Neuron (in vitro differentiated cells): ENCODE measurements around the gene LDLRAD4.
"Not testable (repeated sequence)": the region's sequence is repeated elsewhere in the genome, so short reads cannot be mapped to it uniquely, and the experiment has no call there.

Experiments used
- H2AFZ ChIP-seq: one replicate; pipeline ENCODE4 v1.6.1; 2013; ENCODE audit warnings: low read depth, mild to moderate bottlenecking, inconsistent platforms, low read length, moderate library complexity
- H3K27me3 ChIP-seq: one replicate; pipeline ENCODE4 v1.6.1; 2013; ENCODE audit warnings: low read length; ENCODE audit not compliant: insufficient read depth
- H3K36me3 ChIP-seq: one replicate; pipeline ENCODE4 v1.6.1; 2013; ENCODE audit warnings: low read length; ENCODE audit not compliant: insufficient read depth
- H3K4me1 ChIP-seq: one replicate; pipeline ENCODE4 v1.6.1; 2013; ENCODE audit warnings: low read length; ENCODE audit not compliant: insufficient read depth
- H3K4me3 ChIP-seq: 2 replicates; pipeline ENCODE4 v1.5.1; 2013; ENCODE audit warnings: mild to moderate bottlenecking, low read length, moderate library complexity
- H3K9me3 ChIP-seq: one replicate; pipeline ENCODE4 v1.6.1; 2013; ENCODE audit warnings: low read length

Gene LDLRAD4

DNA sequence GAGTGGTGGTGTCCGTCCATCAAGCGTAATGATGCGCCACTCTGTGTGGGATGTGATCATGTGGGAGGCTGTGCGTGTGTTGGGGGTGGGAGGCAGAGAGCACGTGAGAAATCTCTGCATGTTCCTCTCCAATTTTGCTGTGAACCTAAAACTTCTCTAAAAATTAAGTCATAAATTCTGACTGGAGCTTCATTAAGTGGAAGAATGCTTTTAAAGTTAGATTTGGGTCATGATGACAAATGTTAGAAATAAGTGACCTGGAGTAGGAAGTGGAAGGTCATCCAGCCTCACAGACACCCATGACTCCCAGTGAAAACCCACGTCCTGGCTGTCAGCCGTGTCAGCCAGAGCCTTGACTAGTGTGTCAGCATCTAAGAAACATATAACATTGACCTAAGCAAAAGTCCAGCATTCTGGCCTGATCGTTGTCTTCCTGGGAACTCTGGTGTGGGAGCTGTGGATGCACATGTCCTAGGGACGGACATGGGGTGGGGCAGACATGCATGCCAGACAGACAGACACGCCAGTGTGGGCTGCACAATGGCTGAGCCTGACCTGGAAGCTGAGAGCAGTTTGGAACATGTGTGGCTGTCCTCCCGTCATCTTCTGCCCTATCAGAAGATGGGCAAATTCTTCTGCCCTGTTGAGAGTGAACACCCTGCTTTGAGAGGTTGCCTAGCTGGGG lies 262.2 kb downstream of the LDLRAD4 start:
- H3K9me3 ChIP-seq = no peaks in the 10 kb centered on the region
- no peaks in the 10 kb centered on the region for H3K36me3 ChIP-seq
- no peaks in the 10 kb centered on the region for H3K27me3 ChIP-seq
- no peak overlapping the region for H2AFZ ChIP-seq
- no peaks in the 10 kb centered on the region for H3K4me1 ChIP-seq
- H3K4me3 ChIP-seq = no peak overlapping the region

DNA sequence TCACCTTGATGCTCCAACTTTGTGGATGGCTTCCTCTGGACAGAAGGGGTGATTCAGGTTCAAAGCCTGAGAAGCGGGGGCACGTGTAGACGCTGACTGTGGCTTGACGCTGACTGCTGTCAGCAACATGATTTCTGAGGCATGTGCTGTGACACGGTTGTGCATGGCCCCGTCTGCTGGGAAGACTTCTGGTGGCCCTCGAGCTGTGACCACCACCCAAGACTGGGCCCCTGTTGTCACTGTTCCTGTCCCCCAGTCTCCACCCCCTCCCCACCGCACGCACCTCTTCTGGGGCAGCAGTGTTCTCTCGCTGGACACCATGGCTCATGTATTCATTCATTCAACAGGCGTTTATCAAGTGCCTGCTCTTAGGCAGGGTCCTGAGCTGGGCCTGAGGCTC lies 262.8 kb downstream of the LDLRAD4 start:
- no peaks in the 10 kb centered on the region for H3K36me3 ChIP-seq
- H3K9me3 ChIP-seq = no peaks in the 10 kb centered on the region
- no peaks in the 10 kb centered on the region for H3K27me3 ChIP-seq
- no peaks in the 10 kb centered on the region for H3K4me1 ChIP-seq
- no peak overlapping the region for H2AFZ ChIP-seq
- no peak overlapping the region for H3K4me3 ChIP-seq

DNA sequence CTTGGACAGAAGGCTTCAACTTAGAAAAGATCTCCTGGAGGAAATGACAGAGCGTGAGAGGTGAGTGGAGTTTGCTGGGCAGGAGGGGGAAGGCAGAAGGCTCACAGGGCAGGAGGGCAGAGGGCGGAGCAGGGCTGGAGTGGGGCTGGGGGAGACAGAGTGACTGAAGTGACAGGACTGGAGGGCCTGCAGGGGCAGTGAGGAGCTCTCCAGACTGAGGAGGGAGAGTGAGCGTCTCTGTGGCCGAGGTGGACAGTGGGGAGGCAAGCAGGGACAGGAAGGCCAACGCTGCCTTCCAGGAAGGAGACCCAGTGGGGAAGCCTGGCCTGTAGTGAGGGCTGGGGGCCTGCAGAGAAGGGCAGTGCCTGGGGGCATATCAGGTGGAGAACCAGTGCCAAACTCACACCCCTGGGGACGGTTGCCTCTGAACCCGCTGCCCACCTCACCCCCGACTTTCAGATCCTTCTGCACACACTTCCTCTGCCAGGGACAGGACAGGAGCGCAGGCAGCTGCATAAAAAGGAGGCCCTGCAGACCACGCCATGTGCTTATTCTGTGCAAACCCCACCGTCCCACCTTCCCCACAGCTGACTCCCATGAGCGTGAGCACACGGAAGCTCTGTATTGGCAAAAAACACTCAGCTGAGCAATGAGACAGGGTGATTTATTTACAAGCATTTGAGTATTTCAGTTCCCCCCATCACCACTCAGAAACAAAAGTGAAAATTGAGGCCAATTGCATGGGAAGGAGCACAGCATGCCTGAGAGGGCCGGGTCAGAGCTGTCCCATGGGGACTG lies 263.5 kb downstream of the LDLRAD4 start:
- Histone ChIP-seq H2AFZ (no peak overlapping the region), H3K4me3 (no peak overlapping the region), H3K36me3 (no peaks in the 10 kb centered on the region), H3K27me3 (no peaks in the 10 kb centered on the region), H3K9me3 (no peaks in the 10 kb centered on the region), H3K4me1 (no peaks in the 10 kb centered on the region)

DNA sequence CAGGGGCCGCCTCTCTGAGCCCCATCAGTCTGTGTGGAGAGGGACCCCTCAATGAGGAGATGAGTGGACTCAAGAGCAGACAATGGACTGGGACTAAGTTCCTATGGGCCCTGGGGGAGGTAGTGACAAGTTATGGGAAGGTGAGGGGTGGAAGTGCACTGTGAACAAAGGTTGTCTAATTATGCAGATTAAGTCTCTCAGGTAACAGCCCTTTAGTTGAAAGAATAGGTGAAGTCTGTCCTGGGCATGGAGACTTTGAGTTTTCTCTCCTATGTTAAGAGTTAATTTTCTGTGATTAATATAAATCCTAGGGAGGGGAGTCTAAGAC lies 264.0 kb downstream of the LDLRAD4 start:
- no peaks in the 10 kb centered on the region for H3K4me1 ChIP-seq
- no peaks in the 10 kb centered on the region for H3K36me3 ChIP-seq
- H2AFZ ChIP-seq = no peak overlapping the region
- no peak overlapping the region for H3K4me3 ChIP-seq
- H3K9me3 ChIP-seq = no peaks in the 10 kb centered on the region
- no peaks in the 10 kb centered on the region for H3K27me3 ChIP-seq

DNA sequence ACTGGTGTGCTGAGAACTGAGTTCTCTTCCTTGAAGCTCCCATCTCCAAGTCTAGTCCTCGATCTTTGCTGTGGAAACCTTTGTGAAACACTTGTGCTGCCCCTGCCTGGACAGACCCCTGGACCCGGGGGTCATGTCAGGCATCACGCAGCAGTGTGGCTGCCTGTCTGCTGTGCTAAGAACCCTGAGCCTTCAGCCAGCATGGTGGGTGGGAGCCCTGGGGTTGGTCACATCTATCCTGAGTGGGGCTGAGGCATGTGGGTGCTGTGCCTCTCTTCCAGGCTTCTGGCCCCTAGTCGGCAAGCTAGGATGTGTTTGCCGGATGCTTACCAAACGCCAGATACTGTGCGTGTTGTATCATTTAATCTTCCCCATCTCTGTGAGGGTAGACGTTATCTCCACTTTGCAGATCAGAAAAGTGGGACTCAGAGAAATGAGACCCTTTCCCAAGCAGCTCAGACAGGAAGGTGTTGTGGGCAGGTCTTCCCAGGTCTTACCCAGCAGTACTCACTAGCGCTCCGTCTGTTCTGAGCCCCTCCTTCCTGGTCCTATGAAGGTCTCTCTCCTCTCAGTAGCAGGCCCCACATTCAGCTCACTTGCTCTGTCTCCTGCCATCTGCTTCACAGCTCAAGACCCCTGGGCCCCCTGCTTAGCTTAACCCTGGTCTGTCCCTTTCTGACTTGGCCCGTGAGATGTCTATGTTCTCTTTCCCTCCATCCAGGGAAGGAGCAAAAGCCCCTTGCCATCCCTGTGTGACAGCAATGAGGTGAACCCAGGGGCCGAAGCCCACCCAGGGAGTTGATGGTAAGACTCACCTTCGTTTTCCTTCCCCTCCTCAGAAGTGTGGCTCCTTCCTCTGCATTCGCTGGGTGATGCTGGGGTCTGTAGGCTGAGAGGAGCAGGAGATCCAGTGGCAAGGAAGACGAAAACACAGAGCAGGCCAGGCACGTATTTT lies 265.0 kb downstream of the LDLRAD4 start:
- Histone ChIP-seq H3K36me3 (no peaks in the 10 kb centered on the region), H3K4me1 (no peaks in the 10 kb centered on the region), H3K27me3 (no peaks in the 10 kb centered on the region), H2AFZ (no peak overlapping the region), H3K4me3 (no peak overlapping the region), H3K9me3 (no peaks in the 10 kb centered on the region)

DNA sequence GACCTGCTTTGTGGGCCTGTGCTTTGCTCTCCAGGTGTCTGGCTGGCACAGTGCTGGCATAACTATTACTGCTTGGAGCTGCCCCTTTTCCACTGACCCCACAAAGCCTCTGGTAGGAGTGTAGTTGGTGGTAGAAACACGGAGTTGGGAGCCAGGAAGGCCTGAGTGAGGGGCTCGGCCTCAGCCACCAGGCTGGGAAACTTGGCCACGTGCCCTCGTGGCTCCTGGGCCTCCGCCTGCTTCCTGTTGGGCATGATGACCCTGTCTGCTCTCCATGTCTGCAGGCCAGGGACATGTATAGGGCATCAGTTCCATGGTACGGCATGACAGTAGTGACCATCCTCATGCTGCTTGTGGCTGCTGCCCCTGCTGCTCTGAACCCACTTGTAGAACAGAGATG lies 266.6 kb downstream of the LDLRAD4 start:
- H3K4me3 ChIP-seq = no peak overlapping the region

DNA sequence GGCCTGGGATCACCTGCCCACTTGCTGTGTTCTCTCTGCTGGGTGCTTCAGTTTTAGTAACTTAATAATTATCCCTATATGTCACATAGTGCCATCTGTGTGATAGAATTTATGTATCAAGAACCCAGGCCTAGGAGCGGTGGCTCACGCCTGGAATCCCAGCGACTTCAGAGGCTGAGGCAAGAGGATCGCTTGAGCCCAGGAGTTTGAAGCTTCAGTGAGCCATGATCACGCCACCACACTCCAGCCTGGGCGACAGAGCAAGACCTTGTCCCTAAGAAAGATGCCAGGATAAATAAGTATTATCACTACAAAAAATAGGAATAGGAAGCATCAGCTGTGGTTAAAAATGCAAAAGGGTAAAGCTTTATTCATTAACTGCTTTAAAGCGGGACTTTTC lies 267.0 kb downstream of the LDLRAD4 start:
- no peaks in the 10 kb centered on the region for H3K27me3 ChIP-seq
- no peak overlapping the region for H3K4me3 ChIP-seq
- no peaks in the 10 kb centered on the region for H3K9me3 ChIP-seq
- no peaks in the 10 kb centered on the region for H3K36me3 ChIP-seq
- no peak overlapping the region for H2AFZ ChIP-seq
- no peaks in the 10 kb centered on the region for H3K4me1 ChIP-seq

More for the DNA sequence above, 266.6 kb downstream of the LDLRAD4 start:
- H3K36me3 ChIP-seq = no peaks in the 10 kb centered on the region
- H3K4me1 ChIP-seq = no peaks in the 10 kb centered on the region
- no peaks in the 10 kb centered on the region for H3K9me3 ChIP-seq
- H3K27me3 ChIP-seq = no peaks in the 10 kb centered on the region
- no peak overlapping the region for H2AFZ ChIP-seq

DNA sequence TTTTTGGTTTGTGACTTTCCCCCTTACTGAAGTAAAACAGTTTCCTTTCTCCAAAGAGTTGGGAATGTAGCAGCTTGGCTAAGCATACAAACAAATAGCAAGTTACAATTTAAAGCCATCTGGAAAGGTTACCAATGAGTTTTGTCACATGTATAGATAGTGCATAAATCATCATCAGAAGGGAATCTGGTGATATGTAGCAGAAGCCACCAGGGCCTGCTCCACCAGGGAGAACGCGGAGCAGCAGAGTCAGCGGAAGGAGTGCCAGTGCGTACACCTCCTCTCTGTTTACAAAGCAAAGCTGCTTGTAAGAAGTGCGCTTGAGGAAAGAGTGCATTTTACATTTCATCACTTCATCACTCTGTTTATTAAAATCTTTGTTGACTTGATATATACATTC lies 267.7 kb downstream of the LDLRAD4 start:
- Histone ChIP-seq H3K9me3 (no peaks in the 10 kb centered on the region), H3K27me3 (no peaks in the 10 kb centered on the region)

DNA sequence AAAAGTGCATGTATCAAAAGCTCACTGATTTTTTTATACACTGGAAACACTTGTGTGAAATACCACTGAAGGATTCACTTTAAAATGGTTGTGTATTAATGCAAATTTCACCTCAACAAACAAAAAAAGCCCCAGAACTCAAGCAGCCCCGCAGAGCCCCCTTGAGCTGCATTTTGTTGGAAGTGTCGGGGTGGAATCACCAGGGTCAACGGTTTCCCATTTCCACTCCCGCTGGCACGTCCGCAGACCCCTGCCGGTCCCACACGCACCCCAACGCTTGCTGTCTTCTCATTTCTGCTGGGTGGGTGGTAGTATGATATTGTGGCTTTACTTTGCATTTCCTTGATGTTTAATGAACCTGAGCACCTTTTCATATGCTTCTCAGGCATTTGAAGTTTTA lies 268.1 kb downstream of the LDLRAD4 start:
- H2AFZ ChIP-seq = no peak overlapping the region
- H3K36me3 ChIP-seq = no peaks in the 10 kb centered on the region
- H3K4me3 ChIP-seq = no peak overlapping the region
- no peaks in the 10 kb centered on the region for H3K9me3 ChIP-seq
- H3K27me3 ChIP-seq = no peaks in the 10 kb centered on the region
- no peaks in the 10 kb centered on the region for H3K4me1 ChIP-seq

More for the DNA sequence above, 267.7 kb downstream of the LDLRAD4 start:
- Histone ChIP-seq H3K36me3 (no peaks in the 10 kb centered on the region), H2AFZ (no peak overlapping the region), H3K4me3 (no peak overlapping the region), H3K4me1 (no peaks in the 10 kb centered on the region)

DNA sequence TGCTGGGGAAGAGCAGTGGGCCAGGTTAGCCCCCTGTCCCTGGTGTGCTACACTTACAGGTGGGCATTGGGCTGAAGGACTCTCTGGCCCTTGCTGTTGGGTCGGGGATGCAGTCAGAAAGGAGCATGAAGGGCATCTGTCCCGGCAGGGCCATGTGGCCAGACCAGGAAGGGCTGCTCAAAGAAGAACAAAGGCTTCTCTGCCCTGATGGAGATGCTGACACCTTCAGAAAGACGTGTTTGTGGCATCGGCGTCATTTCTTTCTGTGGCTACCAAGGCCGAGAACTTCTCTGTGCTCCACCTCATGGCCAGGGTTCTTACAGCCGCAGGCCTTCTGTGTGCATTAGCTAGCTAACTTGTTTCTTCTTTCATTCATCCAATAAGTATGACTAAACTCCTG lies 268.7 kb downstream of the LDLRAD4 start:
- H3K27me3 ChIP-seq = no peaks in the 10 kb centered on the region
- H3K9me3 ChIP-seq = no peaks in the 10 kb centered on the region
- no peaks in the 10 kb centered on the region for H3K36me3 ChIP-seq
- no peak overlapping the region for H3K4me3 ChIP-seq
- H3K4me1 ChIP-seq = no peaks in the 10 kb centered on the region
- no peak overlapping the region for H2AFZ ChIP-seq

DNA sequence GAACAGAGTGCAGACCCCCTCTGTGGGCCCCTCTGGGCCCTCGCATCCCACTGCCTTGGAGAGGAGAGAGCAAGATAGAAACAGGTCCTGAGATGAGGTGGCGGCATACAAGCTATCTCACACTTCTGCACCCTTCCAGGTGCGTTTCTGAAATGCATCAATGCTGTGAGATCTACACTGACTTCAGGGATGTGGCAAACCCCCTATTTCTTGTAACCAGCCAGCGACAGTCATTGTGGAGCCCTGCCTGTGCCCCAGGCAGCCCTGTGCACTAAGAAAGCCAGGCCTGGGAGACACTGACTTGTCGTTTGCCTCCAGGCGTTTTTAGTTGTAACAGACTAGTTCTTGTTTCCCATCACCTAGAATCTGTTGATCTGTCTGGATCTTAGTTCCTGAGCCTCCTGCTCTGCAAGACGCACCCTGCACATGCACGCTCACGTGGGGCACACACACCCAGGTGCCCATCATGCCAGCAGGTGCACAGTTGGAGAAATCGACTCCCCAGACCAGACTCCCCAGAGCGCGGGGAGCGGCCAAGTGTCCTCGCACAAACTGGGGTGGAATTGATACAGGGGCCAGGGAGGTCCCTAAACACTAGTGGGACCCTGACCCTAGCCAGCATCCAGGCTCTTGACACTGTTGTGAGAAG lies 269.8 kb downstream of the LDLRAD4 start:
- no peak overlapping the region for H2AFZ ChIP-seq
- H3K4me1 ChIP-seq = no peaks in the 10 kb centered on the region
- no peaks in the 10 kb centered on the region for H3K27me3 ChIP-seq
- H3K4me3 ChIP-seq = no peak overlapping the region
- H3K9me3 ChIP-seq = no peaks in the 10 kb centered on the region
- no peaks in the 10 kb centered on the region for H3K36me3 ChIP-seq

DNA sequence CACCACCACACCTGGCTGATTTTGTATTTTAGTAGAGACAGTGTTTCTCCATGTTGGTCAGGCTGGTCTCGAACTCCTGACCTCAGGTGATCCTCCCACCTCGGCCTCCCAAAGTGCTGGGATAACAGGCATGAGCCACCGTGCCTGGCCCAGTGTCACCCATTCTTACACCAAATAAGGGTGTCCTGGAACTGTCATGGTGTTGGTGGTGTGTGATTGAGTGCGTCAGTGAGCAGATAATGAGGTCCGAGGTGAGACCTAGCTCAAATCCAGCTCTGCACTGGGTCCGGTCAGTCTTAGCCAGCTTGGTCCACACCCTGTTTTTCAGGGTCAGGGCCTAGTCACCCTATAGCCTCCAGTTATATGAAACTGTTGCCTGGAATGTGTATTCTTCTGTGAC lies 270.7 kb downstream of the LDLRAD4 start:
- not testable (repeated sequence) for H2AFZ ChIP-seq, H3K4me3 ChIP-seq, H3K27me3 ChIP-seq, H3K9me3 ChIP-seq, H3K36me3 ChIP-seq, H3K4me1 ChIP-seq

DNA sequence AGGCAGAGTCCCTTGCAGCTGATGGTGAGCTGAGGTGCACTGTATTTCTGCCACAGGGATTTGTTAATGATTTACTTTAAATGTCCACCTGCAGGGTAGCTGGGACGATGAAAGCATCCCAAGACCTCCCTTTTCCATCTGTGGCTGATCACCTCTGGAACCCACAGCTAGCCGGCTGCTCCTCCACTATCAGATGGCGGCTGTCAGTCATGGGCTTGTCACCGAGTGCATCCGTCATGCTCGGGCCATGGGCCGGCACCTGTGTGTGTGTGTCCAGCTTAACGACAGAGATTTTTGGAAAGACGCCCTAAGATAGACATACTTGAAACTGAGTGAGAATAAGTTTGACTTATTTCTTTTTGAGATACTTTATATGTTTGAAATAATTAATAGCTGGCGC lies 272.6 kb downstream of the LDLRAD4 start:
- Histone ChIP-seq H3K4me3 (no peak overlapping the region), H3K4me1 (no peaks in the 10 kb centered on the region), H3K36me3 (no peaks in the 10 kb centered on the region), H3K9me3 (no peaks in the 10 kb centered on the region), H2AFZ (no peak overlapping the region), H3K27me3 (no peaks in the 10 kb centered on the region)
